ENCODE results near the gene OR6K3. TPM values are rescaled to one million over a fixed set of nuclear protein-coding genes. Genes with fewer than 3 reads are reported as not detected.

The OR6K3 gene
- total and polyA plus RNA-seq, 2 of the 8 experiments (the other 6 are each of a cell fraction or from before 2014, with no cell fraction given): not detected

DNA sequence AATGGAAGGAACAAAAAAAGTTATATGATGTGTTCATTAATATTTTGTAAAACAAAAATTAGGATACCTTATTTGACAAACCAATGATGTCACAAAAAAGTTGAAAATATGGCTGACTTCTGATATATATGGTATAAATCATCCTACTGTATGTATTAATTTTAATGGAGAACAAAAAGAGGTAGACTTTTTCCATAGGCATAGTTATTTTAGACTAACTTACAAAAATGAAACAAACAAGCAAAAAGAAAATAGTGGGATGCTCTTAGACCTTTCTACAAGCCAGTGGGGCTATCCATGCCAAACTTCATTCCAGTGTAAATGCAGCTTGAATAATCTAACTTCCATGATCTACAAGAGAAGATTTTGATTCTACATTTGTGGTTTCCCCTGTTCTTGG lies 33.5 kb downstream of the OR6K3 start:
- no peak overlapping the region for H3K23ac ChIP-seq (ENCODE audit: insufficient read length)
- no peaks in the 10 kb centered on the region for H3K27me3 ChIP-seq (replicated peaks in 1 of 4; ENCODE audit: control insufficient read depth in 3 of 4, extremely low read depth in 1 of 4, insufficient read depth in 3 of 4, low read length in 3 of 4)
- no peaks in the 10 kb centered on the region for H3K4me1 ChIP-seq (replicated peaks in 1 of 4; ENCODE audit: control insufficient read depth in 3 of 4, insufficient read depth in 4 of 4, low read length in 3 of 4)
- DNase-seq (ENCODE audit: low read depth in 1 of 2, low spot score in 2 of 2) (no peak), FAIRE-seq (no peak)
- H3K4me2 ChIP-seq (ENCODE audit: insufficient read depth in 1 of 2, low read depth in 2 of 2, low read length in 2 of 2): no peak overlapping the region
- H3K79me2 ChIP-seq (ENCODE audit: control insufficient read depth in 1 of 2, insufficient read depth in 2 of 2, low read length in 2 of 2): no peaks in the 10 kb centered on the region
- no peak overlapping the region for H4K5ac ChIP-seq (ENCODE audit: insufficient read length, low read depth, low read length)
- CTCF ChIA-PET (ENCODE audit: partially characterized antibody): no interaction called here
- H2BK15ac ChIP-seq (ENCODE audit: low read length): no peak overlapping the region
- H3K9ac ChIP-seq (replicated peaks in 1 of 4; ENCODE audit: extremely low read depth in 1 of 4, low read depth in 3 of 4, low read length in 3 of 4): no peak overlapping the region
- no peaks in the 10 kb centered on the region for H3K36me3 ChIP-seq (ENCODE audit: control insufficient read depth in 2 of 4, insufficient read depth in 4 of 4, low read length in 3 of 4)
- H3K56ac ChIP-seq (replicated peaks; ENCODE audit: insufficient read length, low read depth, low read length): no peak overlapping the region
- no peak overlapping the region for H2BK20ac ChIP-seq (ENCODE audit: low read length)
- no peak overlapping the region for H3K14ac ChIP-seq (ENCODE audit: insufficient read length)
- no peaks in the 10 kb centered on the region for H3K9me3 ChIP-seq (ENCODE audit: insufficient read depth in 2 of 2, low read depth in 1 of 2, low read length in 1 of 2)
- H3K18ac ChIP-seq (ENCODE audit: extremely low read depth, low read length): no peak overlapping the region
- no peak for TF ChIP-seq SAP30 (IDR thresholded peaks at IDR 0.05; ENCODE audit: insufficient read depth, insufficient replicate concordance, low read length)
- no peak for TF ChIP-seq CREB1 (IDR thresholded peaks at IDR 0.05)
- TF ChIP-seq SP2 (IDR thresholded peaks at IDR 0.05; ENCODE audit: low read length): no peak
- TF ChIP-seq RFX5 (IDR thresholded peaks at IDR 0.05; ENCODE audit: borderline replicate concordance, low read depth, low read length): no peak
- TF ChIP-seq SP4 (IDR thresholded peaks at IDR 0.05; ENCODE audit: low read length): no peak
- TF ChIP-seq KDM5A (IDR thresholded peaks at IDR 0.05; ENCODE audit: low read length): no peak
- TF ChIP-seq EP300 (IDR thresholded peaks at IDR 0.05; ENCODE audit: borderline replicate concordance in 1 of 2, low read depth in 2 of 2, low read length in 2 of 2): no peak
- no peak for TF ChIP-seq RNF2 (IDR thresholded peaks at IDR 0.05; ENCODE audit: borderline replicate concordance, low read depth, low read length, missing control alignments, poor library complexity, severe bottlenecking)
- H3K27ac ChIP-seq (ENCODE audit: low read depth, low read length): no peak overlapping the region
- no peak overlapping the region for H2AK5ac ChIP-seq (ENCODE audit: low read depth, low read length)
- H2BK12ac ChIP-seq (ENCODE audit: low read depth, low read length): no peak overlapping the region
- H4K91ac ChIP-seq (replicated peaks; ENCODE audit: insufficient read length, low read length): no peak overlapping the region
- H2BK120ac ChIP-seq (replicated peaks; ENCODE audit: low read depth, low read length): no peak overlapping the region
- H4K20me1 ChIP-seq (replicated peaks in 1 of 2; ENCODE audit: control insufficient read depth in 1 of 2, insufficient read depth in 2 of 2, low read length in 2 of 2): no peaks in the 10 kb centered on the region
- H3K4me3 ChIP-seq (ENCODE audit: extremely low read depth in 1 of 4, insufficient read depth in 2 of 4, low read depth in 3 of 4, low read length in 4 of 4): no peak overlapping the region
- POLR2A ChIA-PET (ENCODE audit: partially characterized antibody): no interaction called here
- no peak overlapping the region for H2BK5ac ChIP-seq (ENCODE audit: low read depth, low read length)
- no peak overlapping the region for H3K4ac ChIP-seq (replicated peaks; ENCODE audit: insufficient read length, low read depth, low read length)
- H2AFZ ChIP-seq (ENCODE audit: low read length): no peak overlapping the region
- no peaks in the 10 kb centered on the region for H3K23me2 ChIP-seq (ENCODE audit: low read depth, low read length)
- H4K8ac ChIP-seq (ENCODE audit: extremely low read depth, insufficient read depth, low read length): no peak overlapping the region
- no peaks in the 10 kb centered on the region for H3K79me1 ChIP-seq (ENCODE audit: low read depth, low read length)
